K562 (cell line): ENCODE measurements around the gene MEF2B. TPM values are rescaled to one million over a fixed set of nuclear protein-coding genes. Genes with fewer than 3 reads are reported as not detected.

Experiments used
- KDM4B ChIP-seq, 2 experiments: fragments of 450-650 bp in 1 of 2; sonication (generic) in 1 of 2; IDR thresholded peaks; 2 replicates each; pipeline ENCODE4 v1.6.1; 2016 to 2017; ENCODE audit warnings: borderline replicate concordance in 2 of 2, antibody characterized with exemption in 1 of 2, low read depth in 1 of 2, mild to moderate bottlenecking in 1 of 2
- NCOA4 ChIP-seq: fragments of 450-650 bp; IDR thresholded peaks from 2 replicates; pipeline ENCODE4 v1.6.1; 2018; ENCODE audit warnings: mild to moderate bottlenecking; ENCODE audit not compliant: partially characterized antibody
- NEUROD1 ChIP-seq: fragments of 150-350 bp; IDR thresholded peaks from 2 replicates; pipeline ENCODE4 v1.6.1; 2014; ENCODE audit warnings: borderline replicate concordance, low read length, low read depth; ENCODE audit not compliant: partially characterized antibody
- STAT5A ChIP-seq: IDR thresholded peaks from 2 replicates; pipeline ENCODE4 v1.6.1; 2012; ENCODE audit warnings: low read length, inconsistent platforms, borderline replicate concordance
- ZNF316 ChIP-seq: fragments of 450-650 bp; IDR thresholded peaks from 2 replicates; pipeline ENCODE4 v1.6.1; 2016
- ZNF644 ChIP-seq: fragments of 200-800 bp; sonication (Bioruptor generic); IDR thresholded peaks from 2 replicates; pipeline ENCODE4 v1.6.1; 2016; ENCODE audit warnings: low read depth, missing genetic modification characterization, missing compliant biosample characterization
- polyA plus RNA-seq, 8 experiments: library from polyadenylated mRNA; depleted of rRNA in 4 of 8; stranded (reverse) in 5 of 8; unstranded in 3 of 8; fragments of >200 nt; fragmentation: Nextera tagmentation in 2 of 8; fragmentation: Illumina TruSeq in 1 of 8; extraction: Ambion mirVana in 2 of 8; extraction: Trizol in 1 of 8; gene quantifications; 2 replicates each; pipeline versions ENCODE4 v1.2.1 to v1.2.3, GENCODE V29; 2011 to 2014; ENCODE audit warnings: inconsistent platforms in 1 of 8, missing spikeins in 1 of 8
- total RNA-seq, 7 experiments: library from RNA; depleted of rRNA in 6 of 7; stranded (reverse); fragments of >200 nt in 6 of 7; fragmentation: Illumina TruSeq in 2 of 7; extraction: Trizol in 2 of 7; gene quantifications; 2 replicates each; pipeline versions ENCODE4 v1.2.1 to v1.2.3, GENCODE V29; 2011 to 2021; ENCODE audit warnings: low replicate concordance in 1 of 7
- TF ChIP-seq, protein P1 (sequence below): fragments of 250-450 bp; sonication (Bioruptor Pico); IDR thresholded peaks from 2 replicates; pipeline ENCODE4 v1.4.0; 2020; ENCODE audit warnings: mild to moderate bottlenecking
- TF ChIP-seq, protein P2 (sequence below): fragments of 200-800 bp; sonication (Bioruptor generic); IDR thresholded peaks from 2 replicates; pipeline ENCODE4 v1.6.1; 2017; ENCODE audit warnings: missing genetic modification characterization, missing compliant biosample characterization
- TF ChIP-seq, protein P3 (sequence below): fragments of 450-650 bp; formaldehyde crosslinking; IDR thresholded peaks from 2 replicates; pipeline ENCODE4 v1.4.0; 2020; ENCODE audit warnings: mild to moderate bottlenecking, moderate library complexity
- TF ChIP-seq, protein P4 (sequence below): sonication (generic); formaldehyde crosslinking; IDR thresholded peaks from 2 replicates; pipeline ENCODE4 v1.8.1; 2023; ENCODE audit warnings: missing genetic modification reagents, mild to moderate bottlenecking, borderline replicate concordance
- TF ChIP-seq, protein P5 (sequence below): sonication (generic); formaldehyde crosslinking; IDR thresholded peaks from 2 replicates; pipeline ENCODE4 v1.8.0; 2022; ENCODE audit warnings: mild to moderate bottlenecking, missing genetic modification reagents, borderline replicate concordance
- TF ChIP-seq, protein P6 (sequence below): fragments of 450-650 bp; IDR thresholded peaks from 2 replicates; pipeline ENCODE4 v1.6.1; 2017; ENCODE audit warnings: mild to moderate bottlenecking, moderate library complexity

The MEF2B gene
- total and polyA plus RNA-seq, 9 of the 15 experiments (the other 6 are each of a cell fraction or from before 2014, with no cell fraction given) = 0.14 to 1.9 (median 0.71) TPM; not detected in 3

DNA sequence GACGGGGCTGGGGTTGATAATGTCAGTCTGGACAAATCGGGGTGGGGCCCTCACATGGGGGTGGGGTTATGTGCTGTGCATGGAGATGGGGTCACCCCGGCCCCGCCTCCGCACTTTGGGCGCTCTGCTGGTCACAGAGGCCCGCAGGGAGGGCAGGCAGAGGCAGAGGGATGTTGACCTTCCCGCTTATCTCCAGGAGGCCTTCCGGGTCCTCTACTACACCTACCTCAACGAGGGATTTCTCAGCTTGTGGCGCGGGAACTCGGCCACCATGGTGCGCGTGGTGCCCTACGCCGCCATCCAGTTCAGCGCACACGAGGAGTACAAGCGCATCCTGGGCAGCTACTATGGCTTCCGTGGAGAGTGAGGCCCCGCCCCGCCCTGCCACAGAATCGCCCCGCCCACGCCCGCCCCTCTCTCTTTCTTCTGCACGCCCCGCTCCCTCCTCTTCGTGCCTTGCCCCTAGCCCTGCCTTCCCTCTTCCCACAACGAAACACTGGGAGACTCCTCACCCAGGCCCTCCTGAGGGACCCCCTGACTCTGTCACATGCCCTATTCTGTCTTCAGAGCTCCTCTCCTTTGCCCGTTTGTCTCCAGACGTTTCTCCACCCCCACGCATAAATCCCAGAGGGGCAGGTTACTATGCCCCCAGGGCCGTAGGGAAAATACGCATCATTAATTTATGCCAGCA lies 64.6 kb downstream of the MEF2B start (continued):
- TF ChIP-seq, protein P1, sequence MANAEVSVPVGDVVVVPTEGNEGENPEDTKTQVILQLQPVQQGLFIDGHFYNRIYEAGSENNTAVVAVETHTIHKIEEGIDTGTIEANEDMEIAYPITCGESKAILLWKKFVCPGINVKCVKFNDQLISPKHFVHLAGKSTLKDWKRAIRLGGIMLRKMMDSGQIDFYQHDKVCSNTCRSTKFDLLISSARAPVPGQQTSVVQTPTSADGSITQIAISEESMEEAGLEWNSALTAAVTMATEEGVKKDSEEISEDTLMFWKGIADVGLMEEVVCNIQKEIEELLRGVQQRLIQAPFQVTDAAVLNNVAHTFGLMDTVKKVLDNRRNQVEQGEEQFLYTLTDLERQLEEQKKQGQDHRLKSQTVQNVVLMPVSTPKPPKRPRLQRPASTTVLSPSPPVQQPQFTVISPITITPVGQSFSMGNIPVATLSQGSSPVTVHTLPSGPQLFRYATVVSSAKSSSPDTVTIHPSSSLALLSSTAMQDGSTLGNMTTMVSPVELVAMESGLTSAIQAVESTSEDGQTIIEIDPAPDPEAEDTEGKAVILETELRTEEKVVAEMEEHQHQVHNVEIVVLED = no peak
- TF ChIP-seq NCOA4 = no peak
- TF ChIP-seq STAT5A = no peak
- TF ChIP-seq, protein P2, sequence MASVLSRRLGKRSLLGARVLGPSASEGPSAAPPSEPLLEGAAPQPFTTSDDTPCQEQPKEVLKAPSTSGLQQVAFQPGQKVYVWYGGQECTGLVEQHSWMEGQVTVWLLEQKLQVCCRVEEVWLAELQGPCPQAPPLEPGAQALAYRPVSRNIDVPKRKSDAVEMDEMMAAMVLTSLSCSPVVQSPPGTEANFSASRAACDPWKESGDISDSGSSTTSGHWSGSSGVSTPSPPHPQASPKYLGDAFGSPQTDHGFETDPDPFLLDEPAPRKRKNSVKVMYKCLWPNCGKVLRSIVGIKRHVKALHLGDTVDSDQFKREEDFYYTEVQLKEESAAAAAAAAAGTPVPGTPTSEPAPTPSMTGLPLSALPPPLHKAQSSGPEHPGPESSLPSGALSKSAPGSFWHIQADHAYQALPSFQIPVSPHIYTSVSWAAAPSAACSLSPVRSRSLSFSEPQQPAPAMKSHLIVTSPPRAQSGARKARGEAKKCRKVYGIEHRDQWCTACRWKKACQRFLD (CRISPR knock-in tag) = peak; percentile 63; the same call in 1 of the 2 replicates
- TF ChIP-seq ZNF316 = peak; percentile 85
- TF ChIP-seq, protein P3, sequence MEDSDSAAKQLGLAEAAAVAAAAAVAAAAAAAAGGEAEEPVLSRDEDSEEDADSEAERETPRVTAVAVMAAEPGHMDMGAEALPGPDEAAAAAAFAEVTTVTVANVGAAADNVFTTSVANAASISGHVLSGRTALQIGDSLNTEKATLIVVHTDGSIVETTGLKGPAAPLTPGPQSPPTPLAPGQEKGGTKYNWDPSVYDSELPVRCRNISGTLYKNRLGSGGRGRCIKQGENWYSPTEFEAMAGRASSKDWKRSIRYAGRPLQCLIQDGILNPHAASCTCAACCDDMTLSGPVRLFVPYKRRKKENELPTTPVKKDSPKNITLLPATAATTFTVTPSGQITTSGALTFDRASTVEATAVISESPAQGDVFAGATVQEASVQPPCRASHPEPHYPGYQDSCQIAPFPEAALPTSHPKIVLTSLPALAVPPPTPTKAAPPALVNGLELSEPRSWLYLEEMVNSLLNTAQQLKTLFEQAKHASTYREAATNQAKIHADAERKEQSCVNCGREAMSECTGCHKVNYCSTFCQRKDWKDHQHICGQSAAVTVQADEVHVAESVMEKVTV (CRISPR knock-in tag) = no peak
- peak in 1 of 2 experiments; percentile 61; a peak in 1 of 4 replicates for TF ChIP-seq KDM4B (IDR thresholded peaks at IDR 0.05; ENCODE audit: borderline replicate concordance in 2 of 2, low read depth in 1 of 2)
- TF ChIP-seq NEUROD1 = no peak
- TF ChIP-seq, protein P4, sequence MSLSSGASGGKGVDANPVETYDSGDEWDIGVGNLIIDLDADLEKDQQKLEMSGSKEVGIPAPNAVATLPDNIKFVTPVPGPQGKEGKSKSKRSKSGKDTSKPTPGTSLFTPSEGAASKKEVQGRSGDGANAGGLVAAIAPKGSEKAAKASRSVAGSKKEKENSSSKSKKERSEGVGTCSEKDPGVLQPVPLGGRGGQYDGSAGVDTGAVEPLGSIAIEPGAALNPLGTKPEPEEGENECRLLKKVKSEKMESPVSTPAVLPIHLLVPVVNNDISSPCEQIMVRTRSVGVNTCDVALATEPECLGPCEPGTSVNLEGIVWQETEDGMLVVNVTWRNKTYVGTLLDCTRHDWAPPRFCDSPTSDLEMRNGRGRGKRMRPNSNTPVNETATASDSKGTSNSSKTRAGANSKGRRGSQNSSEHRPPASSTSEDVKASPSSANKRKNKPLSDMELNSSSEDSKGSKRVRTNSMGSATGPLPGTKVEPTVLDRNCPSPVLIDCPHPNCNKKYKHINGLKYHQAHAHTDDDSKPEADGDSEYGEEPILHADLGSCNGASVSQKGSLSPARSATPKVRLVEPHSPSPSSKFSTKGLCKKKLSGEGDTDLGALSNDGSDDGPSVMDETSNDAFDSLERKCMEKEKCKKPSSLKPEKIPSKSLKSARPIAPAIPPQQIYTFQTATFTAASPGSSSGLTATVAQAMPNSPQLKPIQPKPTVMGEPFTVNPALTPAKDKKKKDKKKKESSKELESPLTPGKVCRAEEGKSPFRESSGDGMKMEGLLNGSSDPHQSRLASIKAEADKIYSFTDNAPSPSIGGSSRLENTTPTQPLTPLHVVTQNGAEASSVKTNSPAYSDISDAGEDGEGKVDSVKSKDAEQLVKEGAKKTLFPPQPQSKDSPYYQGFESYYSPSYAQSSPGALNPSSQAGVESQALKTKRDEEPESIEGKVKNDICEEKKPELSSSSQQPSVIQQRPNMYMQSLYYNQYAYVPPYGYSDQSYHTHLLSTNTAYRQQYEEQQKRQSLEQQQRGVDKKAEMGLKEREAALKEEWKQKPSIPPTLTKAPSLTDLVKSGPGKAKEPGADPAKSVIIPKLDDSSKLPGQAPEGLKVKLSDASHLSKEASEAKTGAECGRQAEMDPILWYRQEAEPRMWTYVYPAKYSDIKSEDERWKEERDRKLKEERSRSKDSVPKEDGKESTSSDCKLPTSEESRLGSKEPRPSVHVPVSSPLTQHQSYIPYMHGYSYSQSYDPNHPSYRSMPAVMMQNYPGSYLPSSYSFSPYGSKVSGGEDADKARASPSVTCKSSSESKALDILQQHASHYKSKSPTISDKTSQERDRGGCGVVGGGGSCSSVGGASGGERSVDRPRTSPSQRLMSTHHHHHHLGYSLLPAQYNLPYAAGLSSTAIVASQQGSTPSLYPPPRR (CRISPR knock-in tag) = no peak
- TF ChIP-seq, protein P5, sequence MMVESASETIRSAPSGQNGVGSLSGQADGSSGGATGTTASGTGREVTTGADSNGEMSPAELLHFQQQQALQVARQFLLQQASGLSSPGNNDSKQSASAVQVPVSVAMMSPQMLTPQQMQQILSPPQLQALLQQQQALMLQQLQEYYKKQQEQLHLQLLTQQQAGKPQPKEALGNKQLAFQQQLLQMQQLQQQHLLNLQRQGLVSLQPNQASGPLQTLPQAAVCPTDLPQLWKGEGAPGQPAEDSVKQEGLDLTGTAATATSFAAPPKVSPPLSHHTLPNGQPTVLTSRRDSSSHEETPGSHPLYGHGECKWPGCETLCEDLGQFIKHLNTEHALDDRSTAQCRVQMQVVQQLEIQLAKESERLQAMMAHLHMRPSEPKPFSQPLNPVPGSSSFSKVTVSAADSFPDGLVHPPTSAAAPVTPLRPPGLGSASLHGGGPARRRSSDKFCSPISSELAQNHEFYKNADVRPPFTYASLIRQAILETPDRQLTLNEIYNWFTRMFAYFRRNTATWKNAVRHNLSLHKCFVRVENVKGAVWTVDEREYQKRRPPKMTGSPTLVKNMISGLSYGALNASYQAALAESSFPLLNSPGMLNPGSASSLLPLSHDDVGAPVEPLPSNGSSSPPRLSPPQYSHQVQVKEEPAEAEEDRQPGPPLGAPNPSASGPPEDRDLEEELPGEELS = no peak
- TF ChIP-seq, protein P6, sequence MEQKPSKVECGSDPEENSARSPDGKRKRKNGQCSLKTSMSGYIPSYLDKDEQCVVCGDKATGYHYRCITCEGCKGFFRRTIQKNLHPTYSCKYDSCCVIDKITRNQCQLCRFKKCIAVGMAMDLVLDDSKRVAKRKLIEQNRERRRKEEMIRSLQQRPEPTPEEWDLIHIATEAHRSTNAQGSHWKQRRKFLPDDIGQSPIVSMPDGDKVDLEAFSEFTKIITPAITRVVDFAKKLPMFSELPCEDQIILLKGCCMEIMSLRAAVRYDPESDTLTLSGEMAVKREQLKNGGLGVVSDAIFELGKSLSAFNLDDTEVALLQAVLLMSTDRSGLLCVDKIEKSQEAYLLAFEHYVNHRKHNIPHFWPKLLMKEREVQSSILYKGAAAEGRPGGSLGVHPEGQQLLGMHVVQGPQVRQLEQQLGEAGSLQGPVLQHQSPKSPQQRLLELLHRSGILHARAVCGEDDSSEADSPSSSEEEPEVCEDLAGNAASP = no peak
- TF ChIP-seq ZNF644 (tag) = no peak
